GM12864 (cell line): Measurements from ENCODE around the gene CACNA1C.

Experiments
- DNase-seq: peaks from one replicate; pipeline ENCODE4 v3.0.0-alpha.2; 2011; ENCODE audit warnings: low read depth
- H3K4me3 ChIP-seq: 2 replicates; pipeline ENCODE4 v1.5.1; 2011; ENCODE audit warnings: mild to moderate bottlenecking, low read depth, low read length, control low read depth
- CTCF ChIP-seq: IDR thresholded peaks from 2 replicates; pipeline ENCODE4 v1.5.1; 2011; ENCODE audit warnings: low read depth, mild to moderate bottlenecking, moderate library complexity, low read length, control low read depth, inconsistent platforms; ENCODE audit errors: missing control alignments

Gene CACNA1C

GRCh38 chr12:2256915-2257314, 204.1 kb downstream of the CACNA1C start:
- H3K4me3 ChIP-seq = no peak overlapping the region
- DNase-seq = no peak
- no peak for TF ChIP-seq CTCF

- no peak overlapping the region for H3K4me3 ChIP-seq
- no peak for DNase-seq
- no peak for TF ChIP-seq CTCF
Measured at GRCh38 chr12:2258025-2258424, 205.2 kb downstream of the CACNA1C start.

GRCh38 chr12:2259369-2259768, 206.6 kb downstream of the CACNA1C start:
- no peak overlapping the region for H3K4me3 ChIP-seq
- TF ChIP-seq CTCF = no peak
- DNase-seq = no peak

- TF ChIP-seq CTCF = no peak
- no peak for DNase-seq
- no peak overlapping the region for H3K4me3 ChIP-seq
Measured at GRCh38 chr12:2260441-2260840, 207.7 kb downstream of the CACNA1C start.

- TF ChIP-seq CTCF = no peak
- H3K4me3 ChIP-seq = no peak overlapping the region
- no peak for DNase-seq
Measured at GRCh38 chr12:2261708-2262107, 208.9 kb downstream of the CACNA1C start.

- H3K4me3 ChIP-seq = no peak overlapping the region
- no peak for TF ChIP-seq CTCF
- no peak for DNase-seq
Measured at GRCh38 chr12:2262449-2262848, 209.7 kb downstream of the CACNA1C start.

GRCh38 chr12:2263901-2264300, 211.1 kb downstream of the CACNA1C start:
- no peak for TF ChIP-seq CTCF

More at GRCh38 chr12:2263901-2264300, 211.1 kb downstream of the CACNA1C start:
- H3K4me3 ChIP-seq = no peak overlapping the region
- DNase-seq = no peak
